Erythroblast (primary cell): ENCODE measurements around the gene CCDC158.
"Not testable (repeated sequence)": the region's sequence is repeated elsewhere in the genome, so short reads cannot be mapped to it uniquely, and the experiment has no call there.

Source experiments
- DNase-seq, 2 experiments: peaks; one replicate each; lab custom pipeline; 2025; lab: John Stamatoyannopoulos, UW
- GATA1 ChIP-seq: IDR thresholded peaks from 2 replicates; pipeline ENCODE4 v1.6.1; 2011; ENCODE audit warnings: low read depth, mild to moderate bottlenecking, control low read depth, low read length, moderate library complexity
- POLR2A ChIP-seq: IDR thresholded peaks from 2 replicates; pipeline ENCODE4 v1.6.1; 2011; ENCODE audit warnings: mild to moderate bottlenecking, low read length

CCDC158 gene

GRCh38 chr4:76420762-76421581, at the start of gene CCDC158:
TSS of gene CCDC158 (minus strand) at chr4:76421141. CDS start at chr4:76403207, 17,934 bp downstream.
- DNase-seq = no peak

GRCh38 chr4:76470532-76470931, 49.6 kb upstream of the CCDC158 start:
- no peak for DNase-seq
- TF ChIP-seq GATA1 (no peak), POLR2A (no peak)

More at GRCh38 chr4:76420762-76421581, at the start of gene CCDC158:
- TF ChIP-seq GATA1 (no peak), POLR2A (no peak)

GRCh38 chr4:76470064-76470463, 49.1 kb upstream of the CCDC158 start:
- TF ChIP-seq POLR2A (no peak), GATA1 (no peak)
- no peak for DNase-seq

DNA sequence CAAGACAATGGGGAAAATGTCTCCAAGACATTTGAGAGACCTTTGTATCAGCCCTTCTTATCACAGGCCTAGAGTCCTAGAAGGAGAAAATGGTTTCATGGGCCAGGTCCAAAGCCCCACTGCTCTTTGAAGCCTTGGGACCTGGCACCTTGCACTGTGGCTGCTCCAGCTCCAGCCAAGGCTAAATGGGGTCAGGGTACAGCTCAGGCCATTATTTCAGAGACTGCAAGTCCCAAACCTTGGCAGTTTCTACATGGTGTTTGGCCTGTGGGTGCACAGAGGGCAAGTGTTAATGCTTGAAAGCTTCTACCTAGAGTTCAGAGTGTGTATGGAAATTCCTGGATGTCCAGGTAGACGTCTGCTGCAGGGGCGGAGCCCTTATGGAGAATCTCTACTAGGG, 42.6 kb upstream of the CCDC158 start:
- no peak for DNase-seq

GRCh38 chr4:76459291-76459723, 38.4 kb upstream of the CCDC158 start:
- DNase-seq = no peak
- TF ChIP-seq GATA1 = no peak
- TF ChIP-seq POLR2A = no peak

More for the DNA sequence above, 42.6 kb upstream of the CCDC158 start:
- TF ChIP-seq GATA1 = no peak
- no peak for TF ChIP-seq POLR2A

- TF ChIP-seq POLR2A (no peak), GATA1 (no peak)
- no peak for DNase-seq
Measured at GRCh38 chr4:76458825-76459224, 37.9 kb upstream of the CCDC158 start.

- DNase-seq = no peak
- TF ChIP-seq GATA1 (no peak), POLR2A (no peak)
Measured at GRCh38 chr4:76458297-76458696, 37.4 kb upstream of the CCDC158 start.

- no peak for DNase-seq
- no peak for TF ChIP-seq GATA1
Measured at GRCh38 chr4:76457885-76458284, 36.9 kb upstream of the CCDC158 start.

GRCh38 chr4:76454073-76454472, 33.1 kb upstream of the CCDC158 start:
- DNase-seq = not testable (repeated sequence)

DNA sequence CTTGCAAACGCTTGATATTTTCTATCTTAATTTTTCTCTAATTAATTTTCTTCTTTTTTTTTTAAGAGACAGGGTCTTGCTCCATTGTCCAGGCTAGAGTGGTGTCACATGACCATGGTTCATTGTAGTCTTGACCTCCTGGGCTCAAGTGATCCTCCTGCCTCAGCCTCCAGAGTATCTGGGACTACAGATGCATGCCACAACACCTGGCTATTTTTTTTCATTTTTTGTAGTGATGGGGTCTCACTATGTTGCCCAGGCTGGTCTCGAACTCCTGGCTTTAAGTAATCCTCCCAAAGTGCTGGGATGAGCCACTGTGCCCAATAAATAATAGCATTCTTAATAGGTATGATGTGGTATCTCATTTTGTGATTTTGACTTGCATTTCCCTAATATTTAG, 32.3 kb upstream of the CCDC158 start:
- no peak for DNase-seq
- TF ChIP-seq GATA1 (no peak), POLR2A (no peak)

DNA sequence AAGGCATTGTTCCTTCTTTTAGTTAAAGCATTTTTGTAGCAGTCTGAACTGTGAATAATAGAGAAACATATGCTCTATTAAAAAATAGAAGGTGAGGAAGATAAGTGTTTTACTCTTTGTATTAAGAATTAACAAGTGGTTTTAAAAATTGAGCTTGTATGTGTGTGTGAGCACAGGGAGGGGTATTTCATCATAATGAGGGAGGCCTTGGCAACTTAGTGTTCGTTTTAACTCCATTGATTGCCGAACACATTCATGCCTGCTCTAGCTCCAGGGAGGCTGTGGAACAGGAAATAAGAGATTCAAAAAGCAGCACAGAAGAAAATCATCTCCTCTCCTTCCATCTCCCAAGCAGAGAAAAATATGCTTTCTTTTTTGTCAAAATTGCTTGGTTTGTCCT, 28.9 kb upstream of the CCDC158 start:
- DNase-seq = no peak
- no peak for TF ChIP-seq GATA1
- TF ChIP-seq POLR2A = no peak

DNA sequence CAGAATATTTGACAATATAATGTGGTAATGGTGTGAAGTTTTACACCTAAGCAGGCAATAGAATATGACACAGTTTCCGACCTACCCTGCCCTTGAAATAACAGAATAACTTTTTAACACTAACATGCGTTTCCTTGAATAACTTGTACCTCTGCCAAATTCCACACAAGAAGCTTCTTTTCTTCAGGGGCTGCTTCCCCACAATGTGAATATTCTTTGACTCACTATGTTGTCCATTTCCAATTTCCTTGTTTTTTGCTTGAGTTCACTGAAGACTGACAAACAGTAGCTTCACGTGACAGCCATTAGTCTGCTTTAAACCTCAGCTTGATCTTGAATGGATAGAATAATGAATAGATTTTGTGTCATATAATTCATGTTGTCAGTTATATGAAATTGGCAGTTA, 28.4 kb upstream of the CCDC158 start:
- no peak for DNase-seq
- TF ChIP-seq POLR2A = no peak
- TF ChIP-seq GATA1 = no peak

- no peak for DNase-seq
- TF ChIP-seq POLR2A (no peak), GATA1 (no peak)
Measured at GRCh38 chr4:76448211-76448610, 27.3 kb upstream of the CCDC158 start.

DNA sequence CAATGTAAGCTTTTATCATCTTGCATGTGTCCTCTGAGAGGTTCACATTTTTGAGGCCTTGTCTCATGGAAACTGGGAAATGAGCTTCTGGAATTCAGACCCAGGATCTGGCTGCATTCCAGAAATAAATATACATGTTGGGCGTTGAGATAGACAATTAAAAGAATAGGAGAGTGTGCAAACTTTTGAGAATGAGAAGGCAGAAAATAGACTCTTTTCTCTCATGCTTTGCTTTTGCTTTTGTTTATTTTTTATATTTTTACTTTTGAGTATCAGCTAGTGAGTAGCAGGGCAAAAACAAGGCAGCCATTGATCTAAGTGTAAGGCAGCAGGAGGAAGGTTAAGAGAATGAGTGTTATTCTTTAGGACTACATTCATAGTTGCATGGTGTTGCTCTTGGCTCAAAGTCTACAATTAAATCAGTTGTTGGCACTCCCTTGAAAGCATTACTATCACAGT, 26.5 kb upstream of the CCDC158 start:
- no peak for DNase-seq

GRCh38 chr4:76445911-76446310, 25.0 kb upstream of the CCDC158 start:
- no peak for TF ChIP-seq GATA1
- TF ChIP-seq POLR2A = no peak
- no peak for DNase-seq

More for the DNA sequence above, 26.5 kb upstream of the CCDC158 start:
- TF ChIP-seq GATA1 (no peak), POLR2A (no peak)

DNA sequence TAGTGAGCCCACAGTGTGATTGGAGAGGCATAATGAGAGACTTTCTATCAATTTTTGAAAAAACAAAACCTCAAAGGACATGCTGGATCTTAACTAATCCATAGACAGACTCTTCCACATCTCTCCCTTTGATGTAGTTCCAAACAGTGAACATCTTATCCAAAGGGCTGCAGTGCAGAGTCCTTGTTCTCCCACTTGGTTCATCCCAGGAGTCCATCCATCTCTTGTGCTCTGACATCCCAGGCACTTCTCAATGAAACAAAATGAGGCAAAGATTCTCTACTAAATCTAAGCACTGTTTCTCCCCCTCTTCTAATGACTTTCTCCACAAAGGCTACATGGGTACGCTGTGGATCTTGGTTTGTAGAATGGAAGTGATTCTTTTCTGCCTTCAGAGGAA, 22.4 kb upstream of the CCDC158 start:
- TF ChIP-seq GATA1 = no peak
- DNase-seq = no peak
